ENCODE data around the gene SEC14L3. TPM values are rescaled to one million over a fixed set of nuclear protein-coding genes. Genes with fewer than 3 reads are reported as not detected.

The SEC14L3 gene
- polyA plus RNA-seq, 4 donors = not detected

DNA sequence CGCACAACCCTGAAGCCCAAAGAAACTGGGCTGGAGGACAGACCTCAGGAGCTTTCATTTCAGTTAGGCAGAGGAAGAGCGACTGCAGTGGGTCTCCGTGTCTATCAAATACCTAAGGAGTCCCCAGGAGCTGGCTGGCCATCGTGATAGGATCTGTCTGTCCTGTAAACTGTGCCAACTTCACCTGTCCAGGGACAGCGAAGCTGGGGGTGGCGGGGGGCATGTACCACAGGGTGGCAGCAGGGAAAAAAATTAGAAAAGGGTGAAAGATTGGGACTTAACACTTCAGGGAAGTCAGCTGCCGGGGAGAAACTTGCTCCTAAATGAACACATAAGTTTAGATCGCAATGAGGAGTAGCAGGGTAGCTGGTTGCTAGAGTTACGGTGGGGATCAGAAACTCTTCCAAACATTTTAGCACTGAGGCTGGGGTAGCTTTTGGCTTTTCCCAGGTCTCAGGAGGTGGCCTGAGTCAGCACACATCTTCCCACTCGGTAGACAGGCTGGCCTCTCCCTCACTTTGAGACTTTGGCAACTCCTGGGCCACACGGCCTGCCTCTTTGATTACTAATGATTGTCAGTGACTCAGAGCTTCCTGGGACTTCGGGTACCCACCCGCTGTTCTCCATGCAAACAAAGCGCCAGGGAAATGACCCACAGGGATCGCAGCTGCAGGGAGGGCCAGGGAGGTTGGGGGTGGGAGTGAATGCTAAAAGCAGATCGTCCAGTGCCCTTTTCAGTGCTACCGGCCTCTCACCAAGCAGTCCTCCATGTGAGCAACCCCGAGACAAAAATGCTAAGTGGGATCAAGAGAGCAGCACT is 49.1 kb downstream of the SEC14L3 start:
- peak; percentile 88 to 97 for DNase-seq
- H3K4me3 ChIP-seq (ENCODE audit: low read depth in 1 of 3, low read length in 3 of 3) = peak overlapping the region; percentile 52 to 58 (median 58)
- H3K27ac ChIP-seq (ENCODE audit: low read depth in 1 of 3, low read length in 2 of 3) = peak overlapping the region; percentile 93 to 96 (median 94)
- FAIRE-seq = no peak
- H3K36me3 ChIP-seq (ENCODE audit: control insufficient read depth in 3 of 3, insufficient read depth in 2 of 3, low read depth in 1 of 3, low read length in 3 of 3) = peaks cover 0 to 26% (median 0%) of the 10 kb centered on the region in 3 donors
- 15 to 27% (median 25%) methylated on average over 18 of the region's 18 CpGs for WGBS, 3 donors
- H3K9me3 ChIP-seq (ENCODE audit: control insufficient read depth in 2 of 2, insufficient read depth in 1 of 2, low read depth in 1 of 2, low read length in 1 of 2) = no peaks in the 10 kb centered on the region
- H3K27me3 ChIP-seq (ENCODE audit: control insufficient read depth in 3 of 3, insufficient read depth in 3 of 3, low read length in 3 of 3) = no peaks in the 10 kb centered on the region
- H3K4me1 ChIP-seq (ENCODE audit: control insufficient read depth in 3 of 3, insufficient read depth in 2 of 3, low read depth in 1 of 3, low read length in 2 of 3) = peaks cover 5 to 70% (median 7%) of the 10 kb centered on the region in 3 donors

DNA sequence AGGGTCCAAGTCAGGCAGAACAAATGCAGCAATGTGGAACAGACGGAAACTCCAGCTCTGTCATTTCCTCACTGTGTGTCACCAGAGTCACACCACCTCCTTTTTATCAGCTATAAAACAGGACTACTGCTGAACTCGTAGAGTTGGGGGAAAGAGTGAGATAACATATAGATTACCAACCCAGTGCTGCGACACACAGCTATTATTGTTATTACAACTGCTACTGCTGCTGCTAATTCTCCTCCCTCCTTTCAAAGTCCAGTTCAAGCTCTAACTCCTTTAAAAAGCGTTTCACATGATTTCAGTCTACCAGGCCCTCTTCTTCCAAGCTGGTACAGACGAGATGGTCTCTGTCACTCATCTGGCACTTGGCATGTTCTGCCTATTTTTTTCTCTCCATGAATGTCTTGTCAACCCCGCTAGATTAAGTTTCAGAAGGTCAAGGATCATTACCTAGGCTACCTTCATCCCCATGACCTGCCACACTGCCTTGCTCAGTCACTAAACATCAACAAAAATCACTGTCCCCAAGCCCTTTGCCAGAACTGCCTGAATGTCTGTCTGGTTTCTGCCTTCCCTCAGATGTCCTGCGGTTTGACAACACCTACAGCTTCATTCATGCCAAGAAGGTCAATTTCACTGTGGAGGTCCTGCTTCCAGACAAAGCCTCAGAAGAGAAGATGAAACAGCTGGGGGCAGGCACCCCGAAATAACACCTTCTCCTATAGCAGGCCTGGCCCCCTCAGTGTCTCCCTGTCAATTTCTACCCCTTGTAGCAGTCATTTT is 49.9 kb downstream of the SEC14L3 start:
- Histone ChIP-seq H3K27me3 (ENCODE audit: control insufficient read depth in 3 of 3, insufficient read depth in 3 of 3, low read length in 3 of 3) (no peaks in the 10 kb centered on the region), H3K4me1 (ENCODE audit: control insufficient read depth in 3 of 3, insufficient read depth in 2 of 3, low read depth in 1 of 3, low read length in 2 of 3) (peaks cover 7 to 77% (median 9%) of the 10 kb centered on the region in 3 donors), H3K27ac (ENCODE audit: low read depth in 1 of 3, low read length in 2 of 3) (peak overlapping the region; percentile 89 to 96 (median 93)), H3K9me3 (ENCODE audit: control insufficient read depth in 2 of 2, insufficient read depth in 1 of 2, low read depth in 1 of 2, low read length in 1 of 2) (no peaks in the 10 kb centered on the region), H3K36me3 (ENCODE audit: control insufficient read depth in 3 of 3, insufficient read depth in 2 of 3, low read depth in 1 of 3, low read length in 3 of 3) (peaks cover 0 to 25% (median 4%) of the 10 kb centered on the region in 3 donors), H3K4me3 (ENCODE audit: low read depth in 1 of 3, low read length in 3 of 3) (peak overlapping the region in 1 of 3 donors; percentile 58)
- DNase-seq (peak; percentile 87 to 94), FAIRE-seq (no peak)
- 17 to 57% (median 33%) methylated on average over 8 of the region's 8 CpGs for WGBS, 3 donors

DNA sequence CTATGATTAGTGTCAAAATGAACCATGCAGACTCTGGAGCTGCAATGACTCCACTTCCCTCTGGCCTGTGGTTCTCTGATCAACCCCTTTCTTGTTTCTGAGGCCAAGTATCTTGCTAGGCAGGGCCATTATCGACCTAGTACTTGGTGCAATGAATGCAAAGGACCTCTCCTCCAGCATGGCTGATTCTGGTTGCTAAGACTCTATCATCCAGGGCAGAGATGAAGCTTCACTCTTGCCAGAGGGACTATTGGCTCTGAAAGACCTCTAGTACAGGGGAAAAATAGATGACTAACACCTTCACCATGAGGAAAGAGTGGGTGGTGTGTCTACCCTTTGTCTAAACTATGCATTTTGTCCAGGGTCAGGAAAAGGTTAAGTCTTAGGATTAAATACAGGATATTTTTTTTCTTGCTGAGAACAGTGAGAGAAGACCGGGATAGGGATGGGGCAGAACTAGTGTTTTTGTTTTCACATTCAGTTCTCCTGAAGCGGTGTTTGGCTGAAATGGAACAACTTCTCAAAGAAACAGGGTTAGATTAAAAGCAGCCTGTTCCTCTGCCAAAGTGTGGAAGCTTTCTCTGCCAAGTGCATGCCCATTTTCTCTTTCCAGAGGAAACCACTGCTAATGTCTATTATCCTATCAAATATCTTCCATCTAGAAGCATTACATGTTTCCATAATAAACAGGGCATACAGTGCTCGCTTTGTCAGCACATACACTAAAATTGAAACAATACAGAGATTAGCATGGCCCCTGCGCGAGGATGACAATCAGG is 51.3 kb downstream of the SEC14L3 start:
- no peaks in the 10 kb centered on the region for H3K27me3 ChIP-seq (ENCODE audit: control insufficient read depth in 3 of 3, insufficient read depth in 3 of 3, low read length in 3 of 3)
- H3K4me3 ChIP-seq (ENCODE audit: low read depth in 1 of 3, low read length in 3 of 3) = peak overlapping the region in 1 of 3 donors; percentile 3
- DNase-seq (peak in 1 of 2 donors; percentile 31), FAIRE-seq (no peak)
- peaks cover 0 to 33% (median 4%) of the 10 kb centered on the region in 3 donors for H3K36me3 ChIP-seq (ENCODE audit: control insufficient read depth in 3 of 3, insufficient read depth in 2 of 3, low read depth in 1 of 3, low read length in 3 of 3)
- H3K4me1 ChIP-seq (ENCODE audit: control insufficient read depth in 3 of 3, insufficient read depth in 2 of 3, low read depth in 1 of 3, low read length in 2 of 3) = peaks cover 7 to 81% (median 13%) of the 10 kb centered on the region in 3 donors
- WGBS, 3 donors = 38 to 58% (median 53%) methylated on average over 6 of the region's 6 CpGs
- no peaks in the 10 kb centered on the region for H3K9me3 ChIP-seq (ENCODE audit: control insufficient read depth in 2 of 2, insufficient read depth in 1 of 2, low read depth in 1 of 2, low read length in 1 of 2)
- H3K27ac ChIP-seq (ENCODE audit: low read depth in 1 of 3, low read length in 2 of 3) = peak overlapping the region; percentile 49 to 93 (median 65)

DNA sequence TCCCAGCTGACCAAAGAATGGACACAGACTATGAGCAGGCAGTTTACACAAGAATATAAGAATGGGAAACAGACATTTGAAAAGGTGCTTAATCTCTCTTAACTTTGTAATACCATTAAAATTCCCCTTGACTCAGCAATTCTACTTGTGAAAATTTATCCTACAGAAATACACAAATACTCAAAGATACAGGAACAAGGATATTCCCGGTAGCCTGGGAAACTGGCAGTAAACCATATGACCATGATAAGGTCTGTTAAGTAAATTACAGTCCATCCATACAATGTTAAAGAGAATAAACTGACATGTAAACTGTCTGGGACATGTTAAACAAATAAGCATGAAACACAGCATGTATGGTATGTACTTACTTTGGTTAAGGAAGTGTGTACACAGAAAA is 55.0 kb downstream of the SEC14L3 start:
- no peak for DNase-seq
- Histone ChIP-seq H3K4me1 (ENCODE audit: control insufficient read depth in 3 of 3, insufficient read depth in 2 of 3, low read depth in 1 of 3, low read length in 2 of 3) (peaks cover 0 to 54% (median 11%) of the 10 kb centered on the region in 3 donors), H3K9me3 (ENCODE audit: control insufficient read depth in 2 of 2, insufficient read depth in 1 of 2, low read depth in 1 of 2, low read length in 1 of 2) (no peaks in the 10 kb centered on the region), H3K27ac (ENCODE audit: low read depth in 1 of 3, low read length in 2 of 3) (peak overlapping the region in 1 of 3 donors; percentile 93), H3K4me3 (ENCODE audit: low read depth in 1 of 3, low read length in 3 of 3) (no peak overlapping the region), H3K27me3 (ENCODE audit: control insufficient read depth in 3 of 3, insufficient read depth in 3 of 3, low read length in 3 of 3) (no peaks in the 10 kb centered on the region), H3K36me3 (ENCODE audit: control insufficient read depth in 3 of 3, insufficient read depth in 2 of 3, low read depth in 1 of 3, low read length in 3 of 3) (peaks cover 0 to 59% (median 11%) of the 10 kb centered on the region in 3 donors)
- FAIRE-seq = no peak
- 32 to 51% (median 46%) methylated on average over 1 of the region's 1 CpG for WGBS, 3 donors

DNA sequence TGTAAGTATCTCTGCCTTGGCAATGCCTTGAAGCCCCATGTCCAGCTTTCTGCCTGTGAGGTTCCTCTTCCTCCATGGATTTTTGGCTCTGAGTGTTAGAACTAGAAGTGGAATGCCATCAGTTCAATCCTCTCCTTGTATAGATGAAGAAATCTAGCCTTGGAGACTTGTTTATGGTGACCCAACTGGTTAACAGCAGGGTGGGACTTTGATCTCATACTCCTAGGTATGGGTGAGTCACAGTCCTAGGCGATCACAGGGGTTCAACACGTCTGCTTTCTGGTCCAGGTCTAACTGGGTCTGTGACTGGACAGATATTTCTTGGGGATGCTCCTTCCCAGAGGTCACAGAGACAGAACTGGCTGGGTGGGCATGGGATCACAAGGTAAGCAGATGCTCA is 55.4 kb downstream of the SEC14L3 start:
- H3K9me3 ChIP-seq (ENCODE audit: control insufficient read depth in 2 of 2, insufficient read depth in 1 of 2, low read depth in 1 of 2, low read length in 1 of 2) = no peaks in the 10 kb centered on the region
- H3K4me1 ChIP-seq (ENCODE audit: control insufficient read depth in 3 of 3, insufficient read depth in 2 of 3, low read depth in 1 of 3, low read length in 2 of 3) = peaks cover 0 to 52% (median 11%) of the 10 kb centered on the region in 3 donors
- H3K27ac ChIP-seq (ENCODE audit: low read depth in 1 of 3, low read length in 2 of 3) = peak overlapping the region in 2 of 3 donors; percentile 38 to 93
- no peak for FAIRE-seq
- peak; percentile 84 to 93 for DNase-seq
- H3K4me3 ChIP-seq (ENCODE audit: low read depth in 1 of 3, low read length in 3 of 3) = no peak overlapping the region
- peaks cover 0 to 61% (median 11%) of the 10 kb centered on the region in 3 donors for H3K36me3 ChIP-seq (ENCODE audit: control insufficient read depth in 3 of 3, insufficient read depth in 2 of 3, low read depth in 1 of 3, low read length in 3 of 3)
- 2 to 67% (median 46%) methylated on average over 2 of the region's 2 CpGs for WGBS, 3 donors
- H3K27me3 ChIP-seq (ENCODE audit: control insufficient read depth in 3 of 3, insufficient read depth in 3 of 3, low read length in 3 of 3) = no peaks in the 10 kb centered on the region

DNA sequence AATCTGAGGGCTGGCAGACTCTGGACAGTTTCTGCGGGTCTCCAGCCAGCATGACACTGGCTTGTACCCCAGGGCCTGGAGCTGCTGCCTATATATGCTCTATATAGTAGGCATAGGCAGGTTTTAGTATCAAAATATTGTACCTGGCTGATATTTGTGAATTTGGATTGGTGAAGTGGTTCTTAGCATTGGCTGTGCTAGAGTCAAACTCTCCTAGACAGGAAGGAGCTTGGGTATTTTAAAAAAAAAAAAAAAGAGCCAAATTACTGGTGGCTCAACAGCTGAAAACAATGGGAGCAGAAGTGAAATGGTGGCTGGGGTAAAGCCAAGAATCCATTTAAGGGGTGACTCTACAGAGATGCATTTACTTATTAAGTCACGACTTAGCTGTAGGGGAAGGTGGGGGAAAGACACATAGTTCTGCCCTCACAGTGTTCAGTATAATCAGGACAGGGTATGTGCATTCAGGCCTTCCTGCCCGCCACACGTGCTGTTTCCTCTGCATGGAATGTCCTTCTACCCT is 57.2 kb downstream of the SEC14L3 start:
- no peaks in the 10 kb centered on the region for H3K27me3 ChIP-seq (ENCODE audit: control insufficient read depth in 3 of 3, insufficient read depth in 3 of 3, low read length in 3 of 3)
- peaks cover 0 to 75% (median 14%) of the 10 kb centered on the region in 3 donors for H3K36me3 ChIP-seq (ENCODE audit: control insufficient read depth in 3 of 3, insufficient read depth in 2 of 3, low read depth in 1 of 3, low read length in 3 of 3)
- DNase-seq (no peak), FAIRE-seq (no peak)
- H3K27ac ChIP-seq (ENCODE audit: low read depth in 1 of 3, low read length in 2 of 3) = peak overlapping the region in 1 of 3 donors; percentile 22
- peaks cover 0 to 37% (median 7%) of the 10 kb centered on the region in 3 donors for H3K4me1 ChIP-seq (ENCODE audit: control insufficient read depth in 3 of 3, insufficient read depth in 2 of 3, low read depth in 1 of 3, low read length in 2 of 3)
- H3K9me3 ChIP-seq (ENCODE audit: control insufficient read depth in 2 of 2, insufficient read depth in 1 of 2, low read depth in 1 of 2, low read length in 1 of 2) = no peaks in the 10 kb centered on the region
- no peak overlapping the region for H3K4me3 ChIP-seq (ENCODE audit: low read depth in 1 of 3, low read length in 3 of 3)
- WGBS, 3 donors = 86 to 95% (median 94%) methylated on average over 4 of the region's 4 CpGs

DNA sequence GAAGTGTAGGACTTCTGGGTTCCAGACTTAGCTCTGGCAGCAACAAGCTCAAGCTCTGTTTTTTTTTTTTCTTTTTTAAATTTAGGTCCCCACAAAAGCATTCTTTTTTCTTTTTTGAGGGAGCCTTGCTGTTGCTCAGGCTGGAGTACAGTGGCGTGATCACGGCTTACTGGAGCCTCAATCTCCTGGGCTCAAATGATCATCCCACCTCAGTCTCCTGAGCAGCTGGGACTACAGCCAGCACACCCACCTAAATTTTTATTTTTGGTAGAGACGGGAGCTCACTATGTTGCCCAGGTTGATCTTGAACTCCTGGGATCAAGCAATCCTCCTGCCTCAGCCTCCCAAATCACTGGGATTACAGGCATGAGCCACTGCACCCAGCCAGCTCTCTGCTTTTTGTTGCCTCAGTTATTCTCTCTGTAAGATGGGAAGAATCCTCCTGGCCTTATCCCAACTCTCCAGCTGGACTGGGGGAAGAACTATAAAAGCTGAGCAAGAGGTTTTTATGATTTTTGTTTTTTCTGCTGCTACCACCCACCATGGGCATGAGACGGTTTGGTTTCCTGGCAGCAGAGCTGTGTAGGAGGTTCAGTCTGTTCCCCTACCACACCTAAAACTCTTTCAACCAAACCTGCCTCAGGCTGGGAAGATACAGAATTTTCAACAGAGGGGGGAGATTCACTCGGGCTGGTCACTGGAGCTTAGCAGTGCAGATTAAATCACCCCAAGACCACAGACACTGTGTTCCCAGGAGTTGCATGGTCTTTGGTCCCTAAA is 57.9 kb downstream of the SEC14L3 start:
- no peak for DNase-seq
- Histone ChIP-seq H3K36me3 (ENCODE audit: control insufficient read depth in 3 of 3, insufficient read depth in 2 of 3, low read depth in 1 of 3, low read length in 3 of 3) (peaks cover 0 to 81% (median 17%) of the 10 kb centered on the region in 3 donors), H3K4me3 (ENCODE audit: low read depth in 1 of 3, low read length in 3 of 3) (no peak overlapping the region), H3K27ac (ENCODE audit: low read depth in 1 of 3, low read length in 2 of 3) (no peak overlapping the region), H3K9me3 (ENCODE audit: control insufficient read depth in 2 of 2, insufficient read depth in 1 of 2, low read depth in 1 of 2, low read length in 1 of 2) (no peaks in the 10 kb centered on the region), H3K4me1 (ENCODE audit: control insufficient read depth in 3 of 3, insufficient read depth in 2 of 3, low read depth in 1 of 3, low read length in 2 of 3) (peaks cover 0 to 33% (median 7%) of the 10 kb centered on the region in 3 donors), H3K27me3 (ENCODE audit: control insufficient read depth in 3 of 3, insufficient read depth in 3 of 3, low read length in 3 of 3) (no peaks in the 10 kb centered on the region)
- FAIRE-seq = no peak
- 84 to 88% (median 87%) methylated on average over 5 of the region's 5 CpGs for WGBS, 3 donors

All from small intestine (tissue), 7 donors.